ENCODE measurements around the gene SCMH1. TPM values are rescaled to one million over a fixed set of nuclear protein-coding genes. Genes with fewer than 3 reads are reported as not detected.

SCMH1 gene
- total and polyA plus RNA-seq, 2 experiments from 2014 or later: 126 to 147 TPM

- Histone ChIP-seq H3K27ac (no peak overlapping the region), H3K27me3 (no peaks in the 10 kb centered on the region), H3K4me3 (no peak overlapping the region), H3K9me3 (ENCODE audit: low read depth) (no peaks in the 10 kb centered on the region), H3K4me1 (ENCODE audit: low read depth) (no peaks in the 10 kb centered on the region), H3K36me3 (peaks cover 11% of the 10 kb centered on the region)
- DNase-seq (ENCODE audit: low read depth in 1 of 2, low spot score in 1 of 2): no peak
- TF ChIP-seq CTCF (IDR thresholded peaks at IDR 0.05; ENCODE audit: low read depth, low read length): no peak
Measured at GRCh38 chr1:41020109-41020576, 222.0 kb downstream of the SCMH1 start.

- Histone ChIP-seq H3K27me3 (no peaks in the 10 kb centered on the region), H3K27ac (no peak overlapping the region), H3K4me1 (ENCODE audit: low read depth) (no peaks in the 10 kb centered on the region), H3K36me3 (peaks cover 11% of the 10 kb centered on the region), H3K4me3 (no peak overlapping the region), H3K9me3 (ENCODE audit: low read depth) (no peaks in the 10 kb centered on the region)
- no peak for DNase-seq (ENCODE audit: low read depth in 1 of 2, low spot score in 1 of 2)
- no peak for TF ChIP-seq CTCF (IDR thresholded peaks at IDR 0.05; ENCODE audit: low read depth, low read length)
Measured at GRCh38 chr1:41019353-41019745, 222.8 kb downstream of the SCMH1 start.

GRCh38 chr1:41018018-41018410 lies 224.1 kb downstream of the SCMH1 start:
- Histone ChIP-seq H3K4me1 (ENCODE audit: low read depth) (no peaks in the 10 kb centered on the region), H3K27me3 (no peaks in the 10 kb centered on the region), H3K4me3 (no peak overlapping the region), H3K36me3 (peaks cover 11% of the 10 kb centered on the region), H3K27ac (no peak overlapping the region), H3K9me3 (ENCODE audit: low read depth) (no peaks in the 10 kb centered on the region)
- no peak for TF ChIP-seq CTCF (IDR thresholded peaks at IDR 0.05; ENCODE audit: low read depth, low read length)
- DNase-seq (ENCODE audit: low read depth in 1 of 2, low spot score in 1 of 2): no peak

- Histone ChIP-seq H3K36me3 (peaks cover 7% of the 10 kb centered on the region), H3K4me1 (ENCODE audit: low read depth) (no peaks in the 10 kb centered on the region), H3K27ac (no peak overlapping the region), H3K9me3 (ENCODE audit: low read depth) (no peaks in the 10 kb centered on the region), H3K27me3 (no peaks in the 10 kb centered on the region), H3K4me3 (no peak overlapping the region)
- no peak for TF ChIP-seq CTCF (IDR thresholded peaks at IDR 0.05; ENCODE audit: low read depth, low read length)
- DNase-seq (ENCODE audit: low read depth in 1 of 2, low spot score in 1 of 2): no peak
Measured at GRCh38 chr1:41017141-41018017, 224.7 kb downstream of the SCMH1 start.

- Histone ChIP-seq H3K9me3 (ENCODE audit: low read depth) (no peaks in the 10 kb centered on the region), H3K36me3 (peaks cover 13% of the 10 kb centered on the region), H3K27ac (no peak overlapping the region), H3K4me1 (ENCODE audit: low read depth) (no peaks in the 10 kb centered on the region), H3K4me3 (no peak overlapping the region), H3K27me3 (no peaks in the 10 kb centered on the region)
- DNase-seq (ENCODE audit: low read depth in 1 of 2, low spot score in 1 of 2): no peak
- no peak for TF ChIP-seq CTCF (IDR thresholded peaks at IDR 0.05; ENCODE audit: low read depth, low read length)
Measured at GRCh38 chr1:41015897-41016470, 226.1 kb downstream of the SCMH1 start.
